ENCODE results near the gene SAMD1. TPM values are rescaled to one million over a fixed set of nuclear protein-coding genes. Genes with fewer than 3 reads are reported as not detected.

SAMD1 gene
- total and polyA plus RNA-seq, 2 donors = 43.6 to 44.9 TPM

- no peaks in the 10 kb centered on the region for H3K27me3 ChIP-seq (ENCODE audit: control insufficient read depth in 2 of 2, insufficient read depth in 1 of 2, low read length in 1 of 2)
- no peaks in the 10 kb centered on the region for H3K4me1 ChIP-seq (ENCODE audit: control insufficient read depth in 2 of 2, insufficient read depth in 2 of 2, low read length in 2 of 2)
- no peak for DNase-seq (ENCODE audit: low read depth in 6 of 9, low spot score in 9 of 9)
- H3K36me3 ChIP-seq (ENCODE audit: control insufficient read depth in 2 of 2, insufficient read depth in 2 of 2, low read length in 1 of 2) = peaks cover 48 to 56% of the 10 kb centered on the region in 2 donors
- H3K27ac ChIP-seq (ENCODE audit: low read depth in 1 of 2, low read length in 1 of 2) = no peak overlapping the region
- H3K4me3 ChIP-seq (ENCODE audit: low read length in 2 of 2) = no peak overlapping the region
- no peaks in the 10 kb centered on the region for H3K9me3 ChIP-seq (ENCODE audit: control insufficient read depth in 2 of 2, insufficient read depth in 1 of 2, low read length in 1 of 2)
- WGBS = 96% methylated on average over 8 of the region's 8 CpGs
Observed at GRCh38 chr19:14127176-14127575, 36.6 kb upstream of the SAMD1 start.

DNA sequence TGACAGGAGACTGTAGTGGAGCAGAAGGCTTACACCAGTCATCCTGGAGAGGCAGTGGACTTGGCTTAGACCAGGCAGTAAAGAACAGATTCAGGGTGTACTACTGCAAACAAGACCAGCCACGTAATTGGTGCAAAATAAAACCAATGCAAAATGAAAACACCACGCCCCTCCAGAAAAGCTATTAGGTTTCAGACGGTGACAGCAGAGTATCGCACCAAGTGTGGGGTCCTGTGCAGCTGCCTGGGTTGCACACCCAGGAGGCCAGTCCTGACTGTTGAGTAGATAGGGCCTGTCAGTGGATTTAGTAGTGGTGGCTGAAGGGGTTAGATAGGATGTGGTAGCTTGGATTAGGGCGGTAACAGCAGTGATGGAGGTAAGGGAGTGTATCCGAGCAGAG lies 32.4 kb upstream of the SAMD1 start:
- no peaks in the 10 kb centered on the region for H3K27me3 ChIP-seq (ENCODE audit: control insufficient read depth in 2 of 2, insufficient read depth in 1 of 2, low read length in 1 of 2)
- H3K4me3 ChIP-seq (ENCODE audit: low read length in 2 of 2) = no peak overlapping the region
- WGBS = 95% methylated on average over 6 of the region's 6 CpGs
- H3K9me3 ChIP-seq (ENCODE audit: control insufficient read depth in 2 of 2, insufficient read depth in 1 of 2, low read length in 1 of 2) = no peaks in the 10 kb centered on the region
- no peak overlapping the region for H3K27ac ChIP-seq (ENCODE audit: low read depth in 1 of 2, low read length in 1 of 2)
- peaks cover 40 to 44% of the 10 kb centered on the region in 2 donors for H3K36me3 ChIP-seq (ENCODE audit: control insufficient read depth in 2 of 2, insufficient read depth in 2 of 2, low read length in 1 of 2)
- peaks cover 0 to 9% of the 10 kb centered on the region in 2 donors for H3K4me1 ChIP-seq (ENCODE audit: control insufficient read depth in 2 of 2, insufficient read depth in 2 of 2, low read length in 2 of 2)
- DNase-seq (ENCODE audit: low read depth in 6 of 9, low spot score in 9 of 9) = no peak

DNA sequence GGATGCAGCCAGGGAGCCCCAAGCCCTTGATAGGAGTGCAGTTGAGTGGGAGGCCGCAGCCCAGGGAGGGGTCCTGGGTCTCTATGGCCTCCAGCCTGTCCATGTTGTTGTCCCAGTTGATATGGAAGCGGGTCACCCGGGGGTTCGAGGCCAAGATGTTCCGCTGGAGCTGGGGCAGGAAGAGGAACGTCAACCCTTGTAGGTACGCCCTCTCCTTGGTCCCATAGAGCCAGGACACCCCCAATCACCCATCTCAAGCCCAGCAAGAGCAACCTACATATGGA lies 29.9 kb upstream of the SAMD1 start:
- H3K36me3 ChIP-seq (ENCODE audit: control insufficient read depth in 2 of 2, insufficient read depth in 2 of 2, low read length in 1 of 2) = peaks cover 23 to 34% of the 10 kb centered on the region in 2 donors
- WGBS = 97% methylated on average over 7 of the region's 7 CpGs
- H3K27me3 ChIP-seq (ENCODE audit: control insufficient read depth in 2 of 2, insufficient read depth in 1 of 2, low read length in 1 of 2) = no peaks in the 10 kb centered on the region
- no peak overlapping the region for H3K4me3 ChIP-seq (ENCODE audit: low read length in 2 of 2)
- H3K4me1 ChIP-seq (ENCODE audit: control insufficient read depth in 2 of 2, insufficient read depth in 2 of 2, low read length in 2 of 2) = peaks cover 11 to 27% of the 10 kb centered on the region in 2 donors
- no peaks in the 10 kb centered on the region for H3K9me3 ChIP-seq (ENCODE audit: control insufficient read depth in 2 of 2, insufficient read depth in 1 of 2, low read length in 1 of 2)
- H3K27ac ChIP-seq (ENCODE audit: low read depth in 1 of 2, low read length in 1 of 2) = no peak overlapping the region
- no peak for DNase-seq (ENCODE audit: low read depth in 6 of 9, low spot score in 9 of 9)

DNA sequence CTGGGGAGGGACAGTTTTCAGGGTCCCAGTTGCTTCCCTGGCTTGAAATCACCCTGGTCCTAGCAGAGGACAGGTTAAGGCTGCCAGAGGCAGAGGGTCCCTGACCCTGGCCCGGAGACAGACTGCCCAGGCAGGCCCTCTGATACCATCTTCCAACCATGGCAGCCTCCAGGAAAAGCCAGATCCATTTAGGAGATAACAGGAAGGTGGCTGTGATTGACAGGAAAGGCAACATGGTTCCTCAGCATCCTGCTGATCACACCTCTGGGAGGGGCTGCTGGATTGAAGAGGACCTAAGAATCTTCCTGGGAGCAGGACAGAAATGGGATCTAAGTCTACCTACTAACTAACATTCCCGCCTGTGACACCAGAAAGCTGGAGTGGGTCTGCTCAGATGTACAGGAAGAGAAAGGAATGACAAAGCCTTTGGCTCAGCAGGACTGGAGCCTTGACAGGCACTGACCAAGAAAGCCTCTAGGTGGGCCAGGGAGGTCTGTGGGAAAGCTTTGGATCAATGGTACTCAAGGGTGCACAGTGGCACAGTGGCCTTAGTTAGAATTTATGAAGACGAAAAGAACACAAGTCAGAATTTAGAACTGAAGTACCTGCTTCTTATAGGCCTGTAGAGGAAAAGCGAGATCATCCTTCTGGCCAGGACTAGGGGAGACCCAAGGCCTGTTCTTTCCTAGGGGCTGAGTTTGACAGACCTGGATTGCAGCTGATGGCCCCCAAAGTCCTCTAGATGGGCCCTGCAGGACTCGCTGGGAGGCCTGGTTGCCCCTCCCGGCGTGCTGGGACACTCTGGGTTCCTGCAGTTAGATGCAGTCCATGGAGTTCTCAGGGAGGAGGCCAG lies 29.3 kb upstream of the SAMD1 start:
- no peak overlapping the region for H3K27ac ChIP-seq (ENCODE audit: low read depth in 1 of 2, low read length in 1 of 2)
- H3K4me3 ChIP-seq (ENCODE audit: low read length in 2 of 2) = no peak overlapping the region
- no peak for DNase-seq (ENCODE audit: low read depth in 6 of 9, low spot score in 9 of 9)

GRCh38 chr19:14119146-14119545 lies 28.6 kb upstream of the SAMD1 start:
- no peak for DNase-seq (ENCODE audit: low read depth in 6 of 9, low spot score in 9 of 9)
- Histone ChIP-seq H3K36me3 (ENCODE audit: control insufficient read depth in 2 of 2, insufficient read depth in 2 of 2, low read length in 1 of 2) (peaks cover 11 to 23% of the 10 kb centered on the region in 2 donors), H3K4me1 (ENCODE audit: control insufficient read depth in 2 of 2, insufficient read depth in 2 of 2, low read length in 2 of 2) (peaks cover 11 to 36% of the 10 kb centered on the region in 2 donors), H3K27me3 (ENCODE audit: control insufficient read depth in 2 of 2, insufficient read depth in 1 of 2, low read length in 1 of 2) (no peaks in the 10 kb centered on the region), H3K4me3 (ENCODE audit: low read length in 2 of 2) (peak overlapping the region in 1 of 2 donors; percentile 85), H3K27ac (ENCODE audit: low read depth in 1 of 2, low read length in 1 of 2) (peak overlapping the region; percentile 34 to 90), H3K9me3 (ENCODE audit: control insufficient read depth in 2 of 2, insufficient read depth in 1 of 2, low read length in 1 of 2) (no peaks in the 10 kb centered on the region)
- 88% methylated on average over 3 of the region's 3 CpGs for WGBS

More for the DNA sequence above, 29.3 kb upstream of the SAMD1 start:
- WGBS = 97% methylated on average over 7 of the region's 7 CpGs
- H3K36me3 ChIP-seq (ENCODE audit: control insufficient read depth in 2 of 2, insufficient read depth in 2 of 2, low read length in 1 of 2) = peaks cover 17 to 30% of the 10 kb centered on the region in 2 donors
- no peaks in the 10 kb centered on the region for H3K27me3 ChIP-seq (ENCODE audit: control insufficient read depth in 2 of 2, insufficient read depth in 1 of 2, low read length in 1 of 2)
- no peaks in the 10 kb centered on the region for H3K9me3 ChIP-seq (ENCODE audit: control insufficient read depth in 2 of 2, insufficient read depth in 1 of 2, low read length in 1 of 2)
- peaks cover 11 to 31% of the 10 kb centered on the region in 2 donors for H3K4me1 ChIP-seq (ENCODE audit: control insufficient read depth in 2 of 2, insufficient read depth in 2 of 2, low read length in 2 of 2)

- DNase-seq (ENCODE audit: low read depth in 6 of 9, low spot score in 9 of 9) = peak in 5 of 9 donors; percentile 21 to 73 (median 37)
- H3K27ac ChIP-seq (ENCODE audit: low read depth in 1 of 2, low read length in 1 of 2) = peak overlapping the region; percentile 34 to 90
- H3K4me3 ChIP-seq (ENCODE audit: low read length in 2 of 2) = peak overlapping the region; percentile 50 to 85
- H3K27me3 ChIP-seq (ENCODE audit: control insufficient read depth in 2 of 2, insufficient read depth in 1 of 2, low read length in 1 of 2) = no peaks in the 10 kb centered on the region
- H3K4me1 ChIP-seq (ENCODE audit: control insufficient read depth in 2 of 2, insufficient read depth in 2 of 2, low read length in 2 of 2) = peaks cover 11 to 43% of the 10 kb centered on the region in 2 donors
- 2% methylated on average over 61 of the region's 61 CpGs for WGBS
- H3K36me3 ChIP-seq (ENCODE audit: control insufficient read depth in 2 of 2, insufficient read depth in 2 of 2, low read length in 1 of 2) = peaks cover 10 to 17% of the 10 kb centered on the region in 2 donors
- no peaks in the 10 kb centered on the region for H3K9me3 ChIP-seq (ENCODE audit: control insufficient read depth in 2 of 2, insufficient read depth in 1 of 2, low read length in 1 of 2)
Observed at GRCh38 chr19:14118165-14119051, 27.9 kb upstream of the SAMD1 start.

DNA sequence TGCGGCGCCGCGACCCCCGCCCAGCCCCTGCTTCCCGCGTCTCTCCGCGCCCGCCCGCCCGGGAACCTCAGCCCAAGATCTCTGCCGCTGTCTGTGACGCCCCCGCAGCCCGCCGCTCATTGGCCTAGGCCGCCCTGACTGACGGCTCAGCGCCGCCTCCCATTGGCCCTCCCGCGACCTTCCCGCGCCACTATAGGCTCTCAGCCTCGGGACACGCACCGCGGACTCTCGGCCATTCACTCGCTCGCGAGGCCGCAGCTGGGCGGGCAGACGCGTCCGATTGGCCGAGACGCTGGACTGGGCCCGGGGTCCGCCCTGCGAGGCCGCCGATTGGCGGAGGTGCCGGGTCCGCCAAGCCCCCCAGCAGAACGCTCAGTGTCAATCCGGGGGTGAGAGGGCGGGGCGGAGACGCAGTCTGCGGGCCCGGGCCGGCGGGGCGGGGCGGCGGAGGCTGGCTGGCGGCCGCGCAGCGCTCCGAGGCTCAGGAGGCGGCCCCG lies 27.2 kb upstream of the SAMD1 start, which contains the start of gene PRKACA:
PRKACA (minus strand) TSS at position 95 of the 497 bp plus-strand sequence. CDS start 215 bp downstream, outside the sequence.
- H3K4me1 ChIP-seq (ENCODE audit: control insufficient read depth in 2 of 2, insufficient read depth in 2 of 2, low read length in 2 of 2) = peaks cover 11 to 50% of the 10 kb centered on the region in 2 donors
- peak; percentile 89 to 99 (median 97) for DNase-seq (ENCODE audit: low read depth in 6 of 9, low spot score in 9 of 9)
- H3K36me3 ChIP-seq (ENCODE audit: control insufficient read depth in 2 of 2, insufficient read depth in 2 of 2, low read length in 1 of 2) = peaks cover 6 to 12% of the 10 kb centered on the region in 2 donors
- no peaks in the 10 kb centered on the region for H3K27me3 ChIP-seq (ENCODE audit: control insufficient read depth in 2 of 2, insufficient read depth in 1 of 2, low read length in 1 of 2)
- H3K9me3 ChIP-seq (ENCODE audit: control insufficient read depth in 2 of 2, insufficient read depth in 1 of 2, low read length in 1 of 2) = no peaks in the 10 kb centered on the region
- WGBS = under 1% methylated on average over 67 of the region's 67 CpGs
- peak within 1 kb of the TSS; percentile 34 to 90 for H3K27ac ChIP-seq (ENCODE audit: low read depth in 1 of 2, low read length in 1 of 2)
- H3K4me3 ChIP-seq (ENCODE audit: low read length in 2 of 2) = peak within 1 kb of the TSS; percentile 77 to 85

GRCh38 chr19:14116918-14117578 lies 26.5 kb upstream of the SAMD1 start:
- DNase-seq (ENCODE audit: low read depth in 6 of 9, low spot score in 9 of 9) = peak in 1 of 9 donors; percentile 33
- Histone ChIP-seq H3K9me3 (ENCODE audit: control insufficient read depth in 2 of 2, insufficient read depth in 1 of 2, low read length in 1 of 2) (no peaks in the 10 kb centered on the region), H3K4me3 (ENCODE audit: low read length in 2 of 2) (peak overlapping the region; percentile 77 to 85), H3K27me3 (ENCODE audit: control insufficient read depth in 2 of 2, insufficient read depth in 1 of 2, low read length in 1 of 2) (no peaks in the 10 kb centered on the region), H3K36me3 (ENCODE audit: control insufficient read depth in 2 of 2, insufficient read depth in 2 of 2, low read length in 1 of 2) (peaks cover 3 to 8% of the 10 kb centered on the region in 2 donors), H3K4me1 (ENCODE audit: control insufficient read depth in 2 of 2, insufficient read depth in 2 of 2, low read length in 2 of 2) (peaks cover 11 to 57% of the 10 kb centered on the region in 2 donors), H3K27ac (ENCODE audit: low read depth in 1 of 2, low read length in 1 of 2) (no peak overlapping the region)
- 2% methylated on average over 33 of the region's 33 CpGs for WGBS

All from thymus (tissue), 11 donors.